ENCODE measurements around the gene C1orf198. TPM values are rescaled to one million over a fixed set of nuclear protein-coding genes. Genes with fewer than 3 reads are reported as not detected.

C1orf198 gene
- total RNA-seq, 1 donor from 2014 or later: 22.2 TPM

DNA sequence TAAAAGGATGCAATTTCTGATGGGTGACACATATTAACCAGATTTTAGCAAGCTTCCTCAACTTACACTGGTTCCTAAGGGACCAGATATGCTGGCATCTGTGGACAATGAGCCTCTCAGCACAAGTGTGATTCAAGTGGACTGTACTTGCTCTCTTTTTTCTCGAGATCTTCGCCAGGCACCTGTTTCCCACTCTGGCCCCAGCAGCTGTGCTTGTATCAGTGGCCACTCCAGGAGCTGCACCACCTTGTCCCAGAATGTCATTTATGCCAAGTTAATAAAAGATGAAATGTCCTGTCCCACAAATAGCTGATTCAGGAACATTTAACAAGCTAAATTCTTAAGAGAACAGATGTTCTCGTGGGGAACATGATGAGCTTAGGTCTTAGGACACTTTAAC is 14.6 kb downstream of the C1orf198 start:
- Mint-ChIP-seq H3K4me1 (ENCODE audit: unreplicated experiment) (peaks cover 14% of the 10 kb centered on the region), H3K27ac (ENCODE audit: unreplicated experiment) (no peak overlapping the region), H3K4me3 (ENCODE audit: unreplicated experiment) (peak overlapping the region; percentile 43), H3K9me3 (ENCODE audit: unreplicated experiment) (no peaks in the 10 kb centered on the region), H3K27me3 (ENCODE audit: unreplicated experiment) (peaks cover 10% of the 10 kb centered on the region), H3K36me3 (ENCODE audit: low read depth, unreplicated experiment) (peaks cover 19% of the 10 kb centered on the region)
- DNase-seq (ENCODE audit: low spot score): no peak
- TF ChIP-seq, protein P1, sequence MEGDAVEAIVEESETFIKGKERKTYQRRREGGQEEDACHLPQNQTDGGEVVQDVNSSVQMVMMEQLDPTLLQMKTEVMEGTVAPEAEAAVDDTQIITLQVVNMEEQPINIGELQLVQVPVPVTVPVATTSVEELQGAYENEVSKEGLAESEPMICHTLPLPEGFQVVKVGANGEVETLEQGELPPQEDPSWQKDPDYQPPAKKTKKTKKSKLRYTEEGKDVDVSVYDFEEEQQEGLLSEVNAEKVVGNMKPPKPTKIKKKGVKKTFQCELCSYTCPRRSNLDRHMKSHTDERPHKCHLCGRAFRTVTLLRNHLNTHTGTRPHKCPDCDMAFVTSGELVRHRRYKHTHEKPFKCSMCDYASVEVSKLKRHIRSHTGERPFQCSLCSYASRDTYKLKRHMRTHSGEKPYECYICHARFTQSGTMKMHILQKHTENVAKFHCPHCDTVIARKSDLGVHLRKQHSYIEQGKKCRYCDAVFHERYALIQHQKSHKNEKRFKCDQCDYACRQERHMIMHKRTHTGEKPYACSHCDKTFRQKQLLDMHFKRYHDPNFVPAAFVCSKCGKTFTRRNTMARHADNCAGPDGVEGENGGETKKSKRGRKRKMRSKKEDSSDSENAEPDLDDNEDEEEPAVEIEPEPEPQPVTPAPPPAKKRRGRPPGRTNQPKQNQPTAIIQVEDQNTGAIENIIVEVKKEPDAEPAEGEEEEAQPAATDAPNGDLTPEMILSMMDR (IDR thresholded peaks at IDR 0.05; ENCODE audit: unreplicated experiment): no peak

DNA sequence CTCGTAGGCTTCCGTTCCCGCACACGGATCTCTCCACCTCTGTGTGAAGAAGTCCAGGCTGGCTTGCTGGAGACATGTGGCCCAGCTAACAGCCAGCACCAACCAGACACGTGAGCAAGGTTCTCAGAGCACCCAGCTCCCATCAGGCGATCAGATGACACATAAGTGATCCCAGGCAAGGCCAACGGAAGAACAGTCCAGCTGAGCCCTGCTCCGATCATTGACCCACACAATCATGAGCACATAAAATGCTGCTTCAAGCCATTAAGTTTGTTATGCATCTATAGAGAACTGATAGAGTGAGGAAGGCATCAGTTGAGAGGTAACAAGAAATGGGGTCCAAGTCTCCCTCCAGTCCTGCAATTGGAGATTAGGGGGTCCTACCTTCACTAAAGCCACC is 15.4 kb downstream of the C1orf198 start:
- DNase-seq (ENCODE audit: low spot score): no peak
- H3K4me1 Mint-ChIP-seq (ENCODE audit: unreplicated experiment): peaks cover 14% of the 10 kb centered on the region
- H3K27me3 Mint-ChIP-seq (ENCODE audit: unreplicated experiment): peaks cover 10% of the 10 kb centered on the region
- H3K27ac Mint-ChIP-seq (ENCODE audit: unreplicated experiment): no peak overlapping the region
- H3K4me3 Mint-ChIP-seq (ENCODE audit: unreplicated experiment): peak overlapping the region; percentile 3
- no peaks in the 10 kb centered on the region for H3K9me3 Mint-ChIP-seq (ENCODE audit: unreplicated experiment)
- TF ChIP-seq, protein P1 (IDR thresholded peaks at IDR 0.05; ENCODE audit: unreplicated experiment): no peak
- peaks cover 19% of the 10 kb centered on the region for H3K36me3 Mint-ChIP-seq (ENCODE audit: low read depth, unreplicated experiment)

DNA sequence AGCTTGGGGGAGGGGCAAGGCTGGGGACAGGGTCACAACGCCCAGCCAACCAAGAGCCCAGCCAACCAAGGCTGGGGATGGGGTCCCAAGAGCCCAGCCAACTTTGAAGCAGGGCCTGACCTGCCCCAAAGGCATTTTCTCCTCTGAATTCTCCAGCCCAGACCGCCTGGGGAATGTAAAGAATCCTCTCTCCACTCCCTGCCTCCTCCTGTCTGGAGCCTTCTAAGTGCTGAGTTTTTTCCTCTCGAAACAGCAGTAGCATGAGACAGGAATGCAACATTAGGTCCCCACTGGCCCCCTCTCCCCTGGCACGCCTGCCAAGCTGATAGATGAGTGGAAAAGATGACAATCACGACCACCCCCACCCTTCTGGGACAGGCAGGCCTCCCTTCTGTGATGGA is 17.0 kb downstream of the C1orf198 start:
- TF ChIP-seq, protein P1 (IDR thresholded peaks at IDR 0.05; ENCODE audit: unreplicated experiment): no peak
- no peak overlapping the region for H3K4me3 Mint-ChIP-seq (ENCODE audit: unreplicated experiment)
- peaks cover 12% of the 10 kb centered on the region for H3K4me1 Mint-ChIP-seq (ENCODE audit: unreplicated experiment)
- H3K27ac Mint-ChIP-seq (ENCODE audit: unreplicated experiment): no peak overlapping the region
- DNase-seq (ENCODE audit: low spot score): no peak
- no peaks in the 10 kb centered on the region for H3K9me3 Mint-ChIP-seq (ENCODE audit: unreplicated experiment)
- peaks cover 6% of the 10 kb centered on the region for H3K27me3 Mint-ChIP-seq (ENCODE audit: unreplicated experiment)
- H3K36me3 Mint-ChIP-seq (ENCODE audit: low read depth, unreplicated experiment): peaks cover 19% of the 10 kb centered on the region

DNA sequence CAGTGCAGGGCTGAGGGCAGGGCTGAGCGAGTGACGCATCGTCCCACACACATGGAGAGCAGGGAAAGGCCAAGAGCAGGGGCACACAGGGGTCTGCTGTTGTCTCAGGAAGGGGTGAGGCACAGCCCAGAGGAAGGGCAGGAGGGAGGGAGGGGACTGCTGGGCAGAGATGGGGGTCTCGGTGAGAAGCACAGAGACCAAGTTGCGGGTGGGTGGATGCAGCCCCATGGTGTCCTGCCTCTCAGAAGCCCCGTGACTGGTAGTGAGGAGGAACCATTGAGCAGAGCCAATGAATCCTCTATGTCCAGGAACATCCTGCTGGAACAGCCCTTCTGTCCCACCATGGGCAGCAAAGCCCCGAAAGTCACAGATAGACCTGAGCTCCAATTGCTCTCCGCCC is 17.8 kb downstream of the C1orf198 start:
- peaks cover 3% of the 10 kb centered on the region for H3K27me3 Mint-ChIP-seq (ENCODE audit: unreplicated experiment)
- peaks cover 19% of the 10 kb centered on the region for H3K36me3 Mint-ChIP-seq (ENCODE audit: low read depth, unreplicated experiment)
- no peak overlapping the region for H3K27ac Mint-ChIP-seq (ENCODE audit: unreplicated experiment)
- no peak for DNase-seq (ENCODE audit: low spot score)
- TF ChIP-seq, protein P1 (IDR thresholded peaks at IDR 0.05; ENCODE audit: unreplicated experiment): no peak
- no peaks in the 10 kb centered on the region for H3K9me3 Mint-ChIP-seq (ENCODE audit: unreplicated experiment)
- H3K4me1 Mint-ChIP-seq (ENCODE audit: unreplicated experiment): peaks cover 11% of the 10 kb centered on the region
- no peak overlapping the region for H3K4me3 Mint-ChIP-seq (ENCODE audit: unreplicated experiment)

DNA sequence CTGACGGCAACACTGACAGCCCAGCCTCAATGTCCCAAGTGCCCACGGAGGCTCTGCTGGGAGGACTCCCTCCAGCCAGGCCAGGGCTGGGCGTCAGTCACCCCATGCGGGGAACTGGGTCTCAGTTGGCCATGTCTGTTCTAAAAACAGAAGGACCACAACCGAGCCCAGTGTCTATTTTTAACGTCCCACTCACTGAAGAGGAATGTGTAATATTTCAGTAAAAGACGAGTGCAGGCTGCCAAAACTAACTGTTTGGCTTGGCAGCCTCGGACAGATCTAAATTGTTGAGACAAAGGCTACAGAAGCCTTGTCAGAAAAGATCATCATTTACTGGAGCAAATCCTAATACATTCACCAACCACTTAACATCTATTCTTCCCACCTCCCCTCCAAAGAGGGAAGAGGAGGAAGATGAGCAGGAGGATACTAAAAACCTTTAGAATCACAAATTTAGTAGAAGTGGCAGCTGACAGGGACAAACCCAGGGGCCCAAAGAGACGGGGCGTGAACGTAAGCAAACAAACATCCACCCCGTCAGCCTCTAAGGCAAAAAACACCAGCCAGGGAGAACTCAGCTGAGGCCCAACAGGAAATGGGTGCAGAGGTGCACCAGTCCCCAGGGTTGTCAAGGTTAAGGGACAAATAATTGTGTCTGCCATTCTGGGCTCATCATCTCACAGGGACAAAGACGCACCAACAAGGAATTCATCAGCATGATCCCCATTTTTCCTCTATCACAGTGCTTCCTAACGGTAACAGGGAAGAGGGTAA is 18.7 kb downstream of the C1orf198 start:
- no peak overlapping the region for H3K4me3 Mint-ChIP-seq (ENCODE audit: unreplicated experiment)
- H3K27me3 Mint-ChIP-seq (ENCODE audit: unreplicated experiment): peaks cover 3% of the 10 kb centered on the region
- no peak for DNase-seq (ENCODE audit: low spot score)
- TF ChIP-seq, protein P1 (IDR thresholded peaks at IDR 0.05; ENCODE audit: unreplicated experiment): no peak
- no peaks in the 10 kb centered on the region for H3K9me3 Mint-ChIP-seq (ENCODE audit: unreplicated experiment)
- no peak overlapping the region for H3K27ac Mint-ChIP-seq (ENCODE audit: unreplicated experiment)
- peaks cover 14% of the 10 kb centered on the region for H3K36me3 Mint-ChIP-seq (ENCODE audit: low read depth, unreplicated experiment)
- peaks cover 9% of the 10 kb centered on the region for H3K4me1 Mint-ChIP-seq (ENCODE audit: unreplicated experiment)
